ENCODE measurements around the gene PRMT9. TPM values are rescaled to one million over a fixed set of nuclear protein-coding genes. Genes with fewer than 3 reads are reported as not detected.

PRMT9 gene
- total and polyA plus RNA-seq, 8 donors: 7.4 to 28.6 (median 22.9) TPM

DNA sequence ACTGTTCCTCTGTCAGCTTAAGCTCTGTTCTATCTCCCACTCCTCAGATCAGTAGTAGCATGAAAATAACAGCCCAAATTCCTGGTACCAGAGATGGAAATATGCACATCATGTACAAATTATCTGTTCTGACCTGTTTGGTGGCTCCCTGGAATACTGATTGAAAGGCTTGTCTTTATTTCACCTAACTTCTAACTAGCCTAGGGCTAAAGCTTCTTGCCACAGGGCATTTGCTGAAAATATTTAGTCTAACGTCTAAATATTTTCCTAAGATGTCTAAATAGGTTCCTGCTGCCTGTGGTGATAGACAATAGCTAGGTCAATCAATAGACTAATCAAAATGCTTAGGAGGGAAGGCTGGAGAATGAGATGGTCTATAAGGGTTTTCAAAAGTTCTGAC, 12.9 kb upstream of the PRMT9 start:
- TF ChIP-seq, protein P1, sequence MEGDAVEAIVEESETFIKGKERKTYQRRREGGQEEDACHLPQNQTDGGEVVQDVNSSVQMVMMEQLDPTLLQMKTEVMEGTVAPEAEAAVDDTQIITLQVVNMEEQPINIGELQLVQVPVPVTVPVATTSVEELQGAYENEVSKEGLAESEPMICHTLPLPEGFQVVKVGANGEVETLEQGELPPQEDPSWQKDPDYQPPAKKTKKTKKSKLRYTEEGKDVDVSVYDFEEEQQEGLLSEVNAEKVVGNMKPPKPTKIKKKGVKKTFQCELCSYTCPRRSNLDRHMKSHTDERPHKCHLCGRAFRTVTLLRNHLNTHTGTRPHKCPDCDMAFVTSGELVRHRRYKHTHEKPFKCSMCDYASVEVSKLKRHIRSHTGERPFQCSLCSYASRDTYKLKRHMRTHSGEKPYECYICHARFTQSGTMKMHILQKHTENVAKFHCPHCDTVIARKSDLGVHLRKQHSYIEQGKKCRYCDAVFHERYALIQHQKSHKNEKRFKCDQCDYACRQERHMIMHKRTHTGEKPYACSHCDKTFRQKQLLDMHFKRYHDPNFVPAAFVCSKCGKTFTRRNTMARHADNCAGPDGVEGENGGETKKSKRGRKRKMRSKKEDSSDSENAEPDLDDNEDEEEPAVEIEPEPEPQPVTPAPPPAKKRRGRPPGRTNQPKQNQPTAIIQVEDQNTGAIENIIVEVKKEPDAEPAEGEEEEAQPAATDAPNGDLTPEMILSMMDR (IDR thresholded peaks at IDR 0.05): no peak
- Histone ChIP-seq H3K36me3 (no peaks in the 10 kb centered on the region), H3K27me3 (no peaks in the 10 kb centered on the region), H3K4me3 (no peak overlapping the region), H3K9me3 (no peaks in the 10 kb centered on the region), H3K27ac (no peak overlapping the region), H3K4me1 (no peaks in the 10 kb centered on the region)
- intact Hi-C loops (cut with DNase I): no loop called here
- no peak for ATAC-seq
- DNase-seq: no peak

GRCh38 chr4:147693218-147693617, 9.3 kb upstream of the PRMT9 start:
- Histone ChIP-seq H3K27ac (no peak overlapping the region), H3K27me3 (no peaks in the 10 kb centered on the region), H3K36me3 (no peaks in the 10 kb centered on the region), H3K4me1 (no peaks in the 10 kb centered on the region), H3K4me3 (no peak overlapping the region), H3K9me3 (no peaks in the 10 kb centered on the region)
- intact Hi-C loops (cut with DNase I): no loop called here
- ATAC-seq: no peak
- DNase-seq: no peak
- TF ChIP-seq, protein P1 (IDR thresholded peaks at IDR 0.05): no peak

- TF ChIP-seq, protein P1 (IDR thresholded peaks at IDR 0.05): no peak
- H3K4me3 ChIP-seq: no peak overlapping the region
- no peak overlapping the region for H3K27ac ChIP-seq
- H3K4me1 ChIP-seq: no peaks in the 10 kb centered on the region
- H3K9me3 ChIP-seq: no peaks in the 10 kb centered on the region
- no peaks in the 10 kb centered on the region for H3K36me3 ChIP-seq
- no peak for ATAC-seq
- intact Hi-C loops (cut with DNase I): no loop called here
- no peak for DNase-seq
- H3K27me3 ChIP-seq: no peaks in the 10 kb centered on the region
Observed at GRCh38 chr4:147691820-147692219, 7.9 kb upstream of the PRMT9 start.

GRCh38 chr4:147689067-147689466, 5.1 kb upstream of the PRMT9 start:
- Histone ChIP-seq H3K9me3 (no peaks in the 10 kb centered on the region), H3K4me1 (peaks cover 0 to 6% of the 10 kb centered on the region in 2 donors), H3K36me3 (no peaks in the 10 kb centered on the region), H3K27ac (no peak overlapping the region), H3K4me3 (no peak overlapping the region), H3K27me3 (no peaks in the 10 kb centered on the region)
- DNase-seq (no peak), ATAC-seq (no peak)
- intact Hi-C loops (cut with DNase I): no loop called here
- TF ChIP-seq, protein P1 (IDR thresholded peaks at IDR 0.05): no peak

DNA sequence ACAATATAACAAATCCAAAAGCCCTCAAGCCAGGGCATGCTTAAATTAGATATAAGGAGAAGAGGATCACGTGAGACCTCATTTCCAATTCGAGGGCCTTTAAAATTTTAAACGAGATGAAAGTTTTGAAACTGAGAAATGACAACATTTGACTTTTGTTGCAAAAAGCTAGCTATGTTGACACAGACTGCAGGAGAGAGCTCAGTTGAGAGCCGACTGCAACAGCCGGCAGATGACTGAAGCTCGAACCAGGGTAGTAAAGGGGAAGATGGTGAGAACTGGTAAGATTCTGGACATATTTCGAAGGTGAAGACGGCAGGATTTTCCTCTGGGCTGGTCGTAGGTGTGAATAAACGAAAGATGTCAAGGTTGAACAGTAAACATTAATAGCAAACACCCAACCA, 773 bp downstream of the PRMT9 start:
- Histone ChIP-seq H3K27ac (peak overlapping the region; percentile 86 to 89), H3K9me3 (no peaks in the 10 kb centered on the region), H3K36me3 (peaks cover 0 to 16% of the 10 kb centered on the region in 2 donors), H3K4me3 (peak overlapping the region; percentile 41 to 65), H3K27me3 (no peaks in the 10 kb centered on the region), H3K4me1 (peaks cover 7 to 17% of the 10 kb centered on the region in 2 donors)
- TF ChIP-seq, protein P1 (IDR thresholded peaks at IDR 0.05): no peak
- intact Hi-C loops (cut with DNase I): no loop called here
- ATAC-seq: peak; percentile 72
- peak in 3 of 4 donors; percentile 38 to 55 (median 38) for DNase-seq

All from left lung (tissue), 10 donors.